ENCODE data around the gene APLP1.
"Not testable (repeated sequence)": the region's sequence is repeated elsewhere in the genome, so short reads cannot be mapped to it uniquely, and the experiment has no call there.

APLP1 gene

GRCh38 chr19:35885225-35885738, 16.9 kb downstream of the APLP1 start:
- DNase-seq: no peak

DNA sequence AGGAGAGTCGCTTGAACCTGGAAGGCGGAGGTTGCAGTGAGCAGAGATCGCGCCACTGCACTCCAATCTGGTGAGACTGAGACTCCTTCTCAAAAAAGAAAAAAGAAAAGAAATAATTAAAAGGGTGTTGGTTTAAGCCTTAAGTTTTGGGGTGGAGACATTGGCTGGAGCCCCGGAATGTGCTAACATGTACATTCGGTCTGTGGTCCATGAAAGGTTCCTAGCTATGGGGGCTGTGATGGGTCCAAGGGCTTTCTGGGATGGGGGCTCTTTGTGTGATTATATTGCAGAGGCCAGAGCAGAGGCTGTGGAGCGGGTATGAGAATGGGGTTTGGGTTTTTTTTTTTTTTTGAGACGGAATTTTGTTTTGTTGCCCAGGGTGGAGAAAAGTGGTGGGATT, 17.5 kb downstream of the APLP1 start:
- DNase-seq: no peak

GRCh38 chr19:35887197-35887596, 18.8 kb downstream of the APLP1 start:
- no peak for DNase-seq

GRCh38 chr19:35888398-35888797, 20.0 kb downstream of the APLP1 start:
- DNase-seq: no peak

GRCh38 chr19:35889370-35890112, 21.2 kb downstream of the APLP1 start:
- no peak for DNase-seq

DNA sequence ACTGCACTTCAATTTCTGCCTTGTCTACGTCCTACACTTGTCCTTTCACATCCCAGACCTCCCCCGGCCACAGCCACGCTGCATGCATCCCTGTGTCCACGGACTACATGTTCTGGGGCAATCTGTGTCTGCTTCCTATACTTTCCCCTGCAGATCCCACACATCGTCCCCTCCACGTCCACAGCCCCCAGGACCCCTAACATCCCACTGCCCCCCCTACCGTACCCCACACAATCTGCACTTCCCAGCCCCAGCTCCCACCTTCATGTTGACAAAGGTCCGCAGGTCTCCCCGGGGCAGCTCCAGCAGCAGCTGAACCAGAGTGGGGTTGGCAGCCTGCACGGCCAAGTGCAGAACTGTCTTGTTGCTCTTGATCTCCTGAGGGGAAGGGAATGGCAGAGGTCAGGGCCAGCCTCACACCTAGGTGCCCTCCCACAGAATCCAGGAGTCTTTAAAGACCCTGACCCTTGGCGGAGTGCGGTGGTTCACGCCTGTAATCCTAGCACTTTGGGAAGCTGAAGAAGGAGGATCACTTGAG, 21.8 kb downstream of the APLP1 start:
- DNase-seq: no peak

DNA sequence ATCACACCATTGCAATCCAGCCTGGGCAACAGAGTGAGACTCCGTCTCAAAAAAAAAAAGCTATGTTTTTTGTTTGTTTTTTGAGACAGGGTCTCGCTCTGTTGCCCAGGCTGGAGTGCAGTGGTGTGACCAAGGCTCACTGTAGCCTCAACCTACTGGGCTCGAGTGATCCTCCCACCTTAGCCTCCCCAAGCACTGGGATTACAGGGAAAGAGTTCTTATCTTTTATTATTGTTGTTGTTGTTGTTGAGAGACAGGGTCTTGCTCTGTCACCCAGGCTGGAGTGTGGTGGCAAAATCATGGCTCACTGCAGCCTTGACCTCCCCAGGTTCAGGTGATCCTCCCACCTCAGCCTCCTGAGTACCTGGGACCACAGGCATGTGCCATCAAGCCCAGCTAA, 23.4 kb downstream of the APLP1 start:
- DNase-seq: not testable (repeated sequence)

- DNase-seq: no peak
Observed at GRCh38 chr19:35894342-35894741, 26.0 kb downstream of the APLP1 start.

DNA sequence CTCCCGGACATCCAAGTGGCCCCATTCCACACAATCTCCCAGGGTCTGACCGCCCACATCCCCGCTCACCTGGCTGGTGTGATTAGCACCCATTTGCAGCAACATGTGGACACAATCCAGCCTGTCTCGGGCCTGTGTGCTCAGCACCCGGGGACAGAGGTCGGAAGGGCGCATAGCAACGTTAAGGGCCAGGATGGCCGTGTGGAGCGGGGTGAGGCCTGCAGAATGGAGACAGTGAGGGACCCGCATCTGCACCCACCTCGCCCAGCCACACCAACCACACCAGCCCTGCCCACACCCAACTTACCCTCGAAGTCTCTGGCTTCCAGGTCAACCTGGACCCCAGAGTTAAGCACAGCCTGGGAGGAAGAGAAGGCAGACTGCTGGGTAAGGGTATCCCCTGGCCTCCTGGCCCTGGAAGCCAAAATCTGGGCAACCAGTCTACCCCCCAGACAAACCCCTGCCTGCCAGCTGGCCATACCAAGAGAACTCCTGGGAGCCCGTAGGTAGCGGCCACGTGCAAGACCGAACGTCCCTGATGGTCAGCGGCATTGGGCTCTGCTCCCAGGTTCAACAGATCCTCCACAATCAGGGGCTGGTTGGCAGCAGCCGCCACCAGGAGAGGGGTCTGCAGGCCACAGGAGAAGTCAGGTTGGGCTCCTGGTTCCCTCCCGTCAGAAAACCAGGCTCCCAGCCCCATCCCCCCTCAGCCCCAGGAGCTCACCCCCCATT, 27.7 kb downstream of the APLP1 start:
- no peak for DNase-seq

DNA sequence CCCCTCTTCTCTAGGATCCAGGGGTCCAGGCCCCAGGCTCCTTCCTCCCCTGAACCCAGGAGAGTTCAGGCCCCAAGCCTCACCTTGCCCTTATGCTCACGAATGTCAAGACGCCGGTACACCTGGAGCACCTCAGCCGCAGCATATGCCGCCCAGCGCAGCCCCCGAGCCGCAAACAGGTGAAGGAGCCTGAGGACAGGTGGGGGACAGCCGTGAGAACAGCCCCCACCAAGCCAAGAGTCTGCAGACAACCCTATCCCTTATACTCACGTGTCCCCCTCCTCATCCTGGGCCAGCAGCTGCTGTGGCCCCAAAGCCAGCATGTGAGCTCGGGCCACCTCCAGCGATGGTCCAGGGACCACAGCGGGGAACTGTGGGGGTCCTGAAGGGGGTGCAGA, 28.3 kb downstream of the APLP1 start:
- DNase-seq: no peak

GRCh38 chr19:35897706-35898451, 29.5 kb downstream of the APLP1 start:
- DNase-seq: no peak

DNA sequence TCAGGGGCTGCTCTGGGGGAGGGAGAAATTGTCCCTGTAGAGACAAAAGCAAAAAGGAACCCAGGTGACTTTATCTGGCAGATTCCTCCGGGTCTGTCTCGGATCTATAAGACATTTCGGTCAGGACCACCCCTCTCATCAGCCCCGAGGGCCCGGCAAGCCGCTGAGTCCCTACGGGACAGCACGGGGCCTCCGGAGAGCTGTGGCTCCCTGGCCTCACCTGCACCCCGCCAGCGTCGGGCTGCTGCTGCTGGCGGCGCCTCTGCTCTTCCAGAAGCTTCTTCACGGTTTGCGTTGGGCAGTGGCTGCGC, 30.1 kb downstream of the APLP1 start:
- DNase-seq: no peak

DNA sequence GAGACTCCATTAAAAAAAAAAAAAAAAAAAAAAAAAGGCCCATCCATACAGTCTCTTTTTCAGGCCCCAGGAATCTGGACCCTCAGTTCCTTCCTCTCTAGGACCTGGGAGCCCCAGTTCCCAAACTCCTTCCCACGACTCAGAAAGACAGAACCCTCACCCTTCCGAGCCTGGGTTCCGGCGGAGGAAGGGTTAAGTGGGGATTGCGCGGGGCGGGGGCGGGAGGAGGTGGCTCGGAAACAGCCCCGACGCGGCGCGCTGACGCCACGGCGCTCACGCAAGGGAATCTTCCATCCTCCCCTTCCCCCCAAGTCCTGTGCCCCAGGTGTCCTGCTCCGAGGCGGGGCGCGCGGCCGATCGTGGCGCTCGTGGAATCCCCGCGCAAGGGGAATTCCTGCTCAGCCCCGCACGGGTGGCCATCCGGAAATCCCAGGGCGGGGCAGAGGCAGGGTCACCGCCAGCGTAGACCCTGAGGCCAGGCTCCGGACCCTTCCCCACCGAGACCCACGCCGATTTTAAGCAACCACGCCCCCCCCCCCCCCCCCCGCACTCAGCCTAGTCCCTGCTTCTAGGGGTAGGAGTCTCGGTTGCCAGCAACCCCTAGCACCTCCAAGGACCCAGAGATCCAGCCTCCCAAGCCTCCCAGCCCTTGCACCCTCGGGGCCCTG, 31.3 kb downstream of the APLP1 start:
- DNase-seq: peak; percentile 89

- DNase-seq: no peak
Observed at GRCh38 chr19:35901055-35901644, 32.8 kb downstream of the APLP1 start.

DNA sequence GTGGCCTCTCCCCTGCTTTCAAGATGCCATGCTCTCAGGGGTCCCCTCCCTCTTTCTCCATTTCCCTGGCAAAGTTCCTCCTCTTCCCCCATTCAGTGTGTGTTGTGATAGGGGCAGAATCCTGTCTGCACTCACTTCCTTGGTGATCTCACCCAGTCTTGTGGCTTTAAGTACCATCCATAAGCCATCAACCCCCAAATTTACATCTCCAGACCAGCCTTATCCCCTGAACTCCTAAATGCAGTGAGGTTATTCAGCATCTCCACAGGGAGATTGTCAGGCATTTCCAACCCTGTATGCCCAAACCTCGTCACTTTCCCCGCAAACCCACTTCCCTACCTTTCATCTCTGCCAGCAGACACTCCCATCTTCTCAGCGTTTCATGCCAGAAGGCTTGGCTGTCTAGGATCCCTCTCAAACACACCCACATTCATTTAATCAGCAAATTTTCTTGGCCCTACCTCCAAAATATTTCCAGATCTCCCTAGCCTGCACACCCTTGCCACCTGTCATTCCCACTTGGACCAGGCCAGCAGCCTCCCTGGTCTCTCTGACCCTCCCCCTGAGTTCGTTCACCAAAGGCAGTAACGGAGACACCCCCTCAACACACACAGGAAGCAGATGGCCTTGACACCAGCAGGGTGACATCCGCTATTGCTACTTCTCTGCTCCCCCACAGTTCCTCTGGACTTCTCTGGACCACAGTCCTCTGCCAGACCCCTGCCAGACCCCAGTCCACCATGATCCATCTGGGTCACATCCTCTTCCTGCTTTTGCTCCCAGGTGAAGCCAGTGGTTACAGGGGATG, 33.7 kb downstream of the APLP1 start, which contains the start of gene HCST:
Gene HCST (plus strand): TSS at position 676 of the 808 bp plus-strand sequence. CDS start 65 bp downstream, at position 741.
- peak; percentile 20 for DNase-seq

GRCh38 chr19:35902870-35903475, 34.6 kb downstream of the APLP1 start:
- no peak for DNase-seq

DNA sequence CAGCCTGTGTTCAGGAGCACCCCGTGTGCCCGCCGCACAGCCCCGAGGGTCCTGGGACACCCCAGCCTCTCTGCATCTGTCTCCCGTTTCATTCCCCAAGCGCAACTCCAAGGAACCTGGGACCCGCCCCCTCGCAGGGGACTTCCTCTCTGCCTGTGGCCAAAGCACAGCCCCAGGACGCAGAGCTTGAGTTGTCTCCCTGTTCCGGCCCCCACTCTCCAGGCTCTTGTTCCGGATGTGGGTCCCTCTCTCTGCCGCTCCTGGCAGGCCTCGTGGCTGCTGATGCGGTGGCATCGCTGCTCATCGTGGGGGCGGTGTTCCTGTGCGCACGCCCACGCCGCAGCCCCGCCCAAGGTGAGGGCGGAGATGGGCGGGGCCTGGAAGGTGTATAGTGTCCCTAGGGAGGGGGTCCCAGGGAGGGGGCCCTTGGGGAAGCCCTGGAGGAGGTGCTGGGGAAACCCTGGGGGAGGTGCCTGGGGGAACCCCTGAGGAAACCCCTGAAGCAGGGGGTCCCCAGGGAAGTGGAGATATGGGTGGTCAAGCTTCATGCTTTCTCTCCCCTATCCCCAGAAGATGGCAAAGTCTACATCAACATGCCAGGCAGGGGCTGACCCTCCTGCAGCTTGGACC, 35.3 kb downstream of the APLP1 start:
- DNase-seq: peak; percentile 86

GRCh38 chr19:35904311-35905068, 36.1 kb downstream of the APLP1 start:
- no peak for DNase-seq

DNA sequence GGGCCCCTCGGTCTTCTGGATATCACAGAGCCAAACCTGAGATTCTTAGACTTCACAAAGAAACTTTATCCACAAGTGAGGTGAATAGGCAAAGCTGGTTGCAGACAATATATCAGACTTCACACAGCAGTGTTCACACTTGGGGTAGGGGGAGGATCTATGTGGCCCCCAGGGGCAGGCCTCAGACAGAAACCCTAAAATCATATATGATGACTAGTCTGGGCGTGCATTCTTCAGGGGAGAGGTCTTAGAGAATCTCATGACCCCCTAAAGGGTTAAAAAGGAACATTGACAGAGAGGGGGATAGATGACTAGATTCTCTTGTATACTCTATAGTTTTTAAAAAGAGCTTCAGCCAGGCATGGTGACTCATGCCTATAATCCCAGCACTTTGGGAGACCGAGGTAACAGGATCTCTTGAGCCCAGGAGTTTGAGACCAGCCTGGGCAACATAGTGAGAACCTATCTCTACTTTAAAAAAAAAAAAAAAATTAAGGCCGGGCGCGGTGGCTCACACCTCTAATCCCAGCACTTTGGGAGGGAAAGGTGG, 36.9 kb downstream of the APLP1 start:
- no peak for DNase-seq

Measured in stimulated activated naive CD4-positive, alpha-beta T cell treated with Interleukin-2 at 50 U/mL for 16 hours (primary cell).